Fibroblast of gingiva (primary cell): ENCODE data around the gene RNU1-2.
"Not testable (repeated sequence)": the region's sequence is repeated elsewhere in the genome, so short reads cannot be mapped to it uniquely, and the experiment has no call there.

Experiments
- DNase-seq: peaks from one replicate; pipeline ENCODE4 v3.0.0-alpha.2; 2011; ENCODE audit warnings: low read depth

RNU1-2 gene

DNA sequence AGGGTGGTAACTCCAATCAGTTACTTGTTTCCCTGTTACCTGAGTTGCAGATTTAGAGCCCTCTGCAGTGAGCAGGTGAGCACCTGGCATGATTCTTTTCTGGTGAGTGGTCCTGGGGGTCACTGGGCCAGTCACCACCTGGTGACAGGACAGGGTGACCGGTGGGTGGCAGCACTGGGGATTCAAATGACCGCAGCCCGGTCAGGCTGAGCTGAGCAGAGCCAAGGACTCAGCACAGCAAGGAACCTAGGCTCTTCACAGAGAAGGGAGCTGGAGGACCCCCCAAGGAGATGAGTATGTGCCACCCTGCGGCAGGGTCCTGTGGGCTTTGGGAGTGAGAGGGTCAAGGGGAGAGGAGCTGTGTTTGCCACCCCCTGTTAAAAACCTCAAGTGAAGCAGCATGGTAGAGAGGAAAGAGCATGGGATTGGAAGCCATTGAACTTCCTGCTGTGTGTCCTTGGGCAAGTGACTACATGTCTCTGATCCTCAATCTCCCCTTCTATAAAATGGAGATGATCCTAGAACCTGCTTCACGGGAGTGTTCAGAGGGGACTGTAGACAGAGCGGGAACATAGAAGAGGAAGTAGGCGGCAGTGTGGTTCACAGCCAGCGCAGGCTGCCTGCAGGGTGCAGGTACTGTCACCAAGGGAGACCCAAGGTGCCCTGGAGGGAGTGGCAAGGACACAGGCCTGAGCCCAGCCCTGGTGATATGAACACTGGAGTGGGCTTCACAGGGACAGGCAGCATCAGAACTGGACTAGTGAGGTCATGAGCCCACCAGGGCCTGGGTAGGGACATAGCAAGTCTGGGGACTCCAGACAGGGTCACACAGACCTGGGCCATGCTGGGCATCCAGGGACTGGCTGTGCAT, 16.3 kb downstream of the RNU1-2 start:
- not testable (repeated sequence) for DNase-seq

DNA sequence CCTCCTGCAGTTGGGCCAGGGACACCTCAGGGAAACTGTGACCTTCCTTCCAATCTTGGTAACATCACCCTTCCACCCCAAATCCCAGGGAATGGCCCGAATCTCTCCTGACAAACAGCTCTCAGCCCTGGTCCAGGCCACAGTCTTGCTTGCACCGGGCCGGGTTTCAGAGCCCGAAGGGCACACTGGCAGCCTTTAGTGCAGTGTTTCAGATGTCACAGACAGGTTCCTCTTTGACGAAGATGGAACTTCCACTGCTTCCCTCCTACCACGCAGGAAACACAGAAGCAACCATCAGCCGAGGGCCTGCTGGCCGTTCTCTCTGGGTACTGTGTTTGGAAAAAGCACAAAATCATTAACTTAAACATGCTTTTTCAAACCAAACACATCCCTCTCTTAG, 17.0 kb downstream of the RNU1-2 start:
- DNase-seq = not testable (repeated sequence)

DNA sequence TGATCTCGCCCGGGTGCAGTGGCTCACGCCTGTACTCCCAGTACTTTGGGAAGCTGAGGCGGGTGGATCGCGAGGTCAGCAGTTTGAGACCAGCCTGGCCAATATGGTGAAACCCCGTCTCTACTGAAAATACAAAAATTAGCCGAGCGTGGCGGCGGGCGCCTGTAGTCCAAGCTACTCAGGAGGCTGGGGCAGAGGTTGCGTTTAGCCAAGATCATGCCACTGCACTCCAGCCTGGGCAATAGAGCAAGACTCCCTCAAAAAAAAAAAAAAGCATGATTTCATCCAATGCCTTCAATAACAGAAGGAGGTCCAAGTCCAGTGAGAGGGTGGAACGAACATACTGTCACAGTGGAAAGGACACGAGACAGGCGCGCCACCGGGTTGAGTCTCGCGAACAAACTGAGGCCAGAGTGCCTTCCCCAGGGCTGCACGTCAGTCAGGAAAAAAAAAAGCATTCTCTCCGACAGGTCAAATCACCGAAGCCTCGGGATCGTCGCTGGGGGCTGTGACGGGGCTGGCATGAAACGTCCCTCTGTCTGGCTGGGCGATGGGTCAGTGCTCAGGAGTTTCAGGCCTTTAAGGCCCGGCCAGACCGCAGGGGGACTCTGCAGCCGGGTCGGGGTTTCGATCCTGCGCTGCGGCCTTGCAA, 17.5 kb downstream of the RNU1-2 start:
- no peak for DNase-seq

DNA sequence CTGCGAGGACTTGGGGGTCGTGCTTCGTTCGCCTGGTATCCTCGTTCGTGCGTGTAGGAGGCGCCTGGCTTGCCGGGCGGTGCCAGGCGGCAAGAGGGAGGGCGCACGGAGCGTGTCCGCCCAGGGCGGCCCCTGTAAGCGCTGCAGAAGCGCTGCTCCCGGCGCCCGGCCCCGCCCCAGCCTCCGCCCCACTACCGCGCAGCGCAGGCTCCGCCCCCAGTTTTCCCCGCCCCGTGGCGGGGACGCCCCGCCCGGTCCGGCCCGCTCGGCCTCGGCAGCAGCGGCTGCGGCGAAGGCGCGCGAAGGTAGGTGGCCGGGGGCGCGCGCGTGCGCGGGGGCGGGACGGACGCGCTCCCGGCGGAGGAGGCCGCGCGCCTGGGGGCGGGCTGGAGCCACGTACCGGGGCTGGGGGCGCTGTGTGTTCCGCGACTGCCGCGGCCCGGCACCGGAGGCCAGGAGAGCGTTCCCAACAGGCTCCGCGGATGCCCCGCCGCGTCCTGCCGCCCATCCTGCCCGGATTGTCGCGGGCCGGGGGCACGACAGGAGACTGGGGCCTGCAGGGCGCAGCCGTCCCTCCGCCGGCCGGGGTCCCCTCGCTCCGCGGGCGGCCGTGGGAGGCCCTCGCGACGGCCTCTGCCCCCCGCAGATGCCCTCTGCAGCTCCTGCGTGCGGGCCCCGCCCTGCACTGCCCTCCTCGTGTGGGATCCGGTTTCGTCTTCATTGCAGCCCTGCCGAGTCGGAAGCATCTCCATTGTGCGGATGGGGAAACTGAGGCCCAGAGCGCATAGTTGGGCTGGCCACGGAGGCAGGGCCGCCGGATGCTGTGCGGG, 18.3 kb downstream of the RNU1-2 start:
- peak; percentile 95 for DNase-seq

DNA sequence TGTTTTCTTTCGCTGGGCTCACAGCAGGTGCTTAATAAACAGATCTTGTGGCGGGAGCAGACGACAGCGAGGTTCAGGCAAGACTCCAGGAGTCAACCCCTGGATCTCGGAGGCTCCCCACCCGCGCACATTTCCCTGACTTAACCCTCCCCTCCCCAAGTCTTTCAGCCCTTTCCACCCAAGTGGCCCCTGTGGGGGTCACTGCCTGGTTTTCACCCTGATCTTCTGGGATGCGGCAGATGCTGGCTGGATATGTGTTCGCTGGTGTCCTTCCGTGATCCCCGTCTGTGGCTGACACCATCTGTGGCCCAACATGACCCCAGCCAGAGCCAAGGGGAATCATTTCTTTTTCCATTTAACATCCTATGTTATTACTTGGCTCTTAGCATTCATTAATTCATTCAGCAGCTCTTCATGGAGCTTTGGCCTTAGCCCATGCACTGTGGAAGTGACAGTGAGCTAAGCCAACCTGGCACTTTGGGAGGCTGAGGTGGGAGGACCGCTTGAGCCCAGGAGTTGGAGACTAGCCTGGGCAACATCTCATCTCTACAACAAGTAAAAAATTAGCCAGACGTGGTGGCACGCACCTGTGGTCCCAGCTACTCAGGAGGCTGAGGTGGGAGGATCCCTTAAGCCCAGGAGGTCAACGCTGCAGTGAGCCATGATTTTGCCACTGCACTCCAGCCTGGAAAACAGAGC, 19.3 kb downstream of the RNU1-2 start:
- not testable (repeated sequence) for DNase-seq

DNA sequence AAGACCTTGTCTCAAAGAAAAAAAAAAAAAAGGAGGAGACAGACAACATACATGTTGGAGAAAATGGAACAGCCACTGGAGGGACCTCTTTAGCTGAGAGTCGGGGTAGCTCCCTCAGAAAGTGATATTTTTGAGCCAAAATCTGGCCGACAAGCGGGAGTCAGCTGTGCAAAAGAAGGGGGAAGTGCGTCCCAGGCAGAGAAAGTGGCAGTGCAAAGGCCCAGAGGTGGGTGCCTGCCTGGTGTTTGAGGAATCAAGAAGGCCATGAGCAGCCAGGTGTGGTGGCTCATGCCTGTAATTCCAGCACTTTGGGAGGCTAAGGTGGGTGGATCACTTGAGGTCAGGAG, 19.8 kb downstream of the RNU1-2 start:
- no peak for DNase-seq

DNA sequence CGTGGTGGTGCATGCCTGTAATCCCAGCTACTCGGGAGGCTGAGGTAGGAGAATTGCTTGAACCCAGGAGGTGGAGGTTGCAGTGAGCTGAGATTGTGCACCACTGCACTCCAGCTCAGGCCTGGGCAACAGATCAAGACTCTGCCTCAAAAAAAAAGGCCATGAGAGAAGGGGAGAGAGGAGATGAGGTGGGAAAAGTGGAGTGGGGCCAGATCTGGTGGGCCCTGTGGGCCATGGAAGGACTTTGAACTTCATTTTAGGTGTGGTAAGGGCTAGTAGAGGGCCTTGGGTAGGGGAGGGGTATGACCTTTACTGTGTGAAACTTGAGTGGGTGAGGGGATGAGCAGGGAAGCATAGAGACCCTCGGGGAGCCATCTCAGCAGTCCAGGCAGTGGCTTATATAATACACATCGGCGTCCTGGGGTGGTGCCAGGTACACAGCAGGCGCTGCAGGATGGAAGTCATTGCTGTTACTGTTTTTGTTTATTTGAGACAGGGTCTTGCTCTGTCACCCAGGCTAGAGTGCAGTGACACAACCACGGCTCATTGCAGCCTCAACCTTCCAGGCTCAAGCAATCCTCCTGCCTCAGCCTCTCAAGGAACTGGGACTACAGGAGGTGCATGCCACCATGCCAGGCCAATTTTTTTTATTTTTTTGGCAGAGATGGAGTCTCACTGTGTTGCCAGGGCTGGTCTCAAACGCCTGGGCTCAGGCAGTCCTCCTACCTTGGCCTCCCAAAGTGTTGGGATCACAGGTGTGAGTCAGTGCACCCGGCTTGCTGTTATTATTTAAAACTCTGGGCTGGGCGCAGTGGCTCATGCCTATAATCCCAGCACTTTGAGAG, 20.5 kb downstream of the RNU1-2 start:
- DNase-seq = not testable (repeated sequence)

DNA sequence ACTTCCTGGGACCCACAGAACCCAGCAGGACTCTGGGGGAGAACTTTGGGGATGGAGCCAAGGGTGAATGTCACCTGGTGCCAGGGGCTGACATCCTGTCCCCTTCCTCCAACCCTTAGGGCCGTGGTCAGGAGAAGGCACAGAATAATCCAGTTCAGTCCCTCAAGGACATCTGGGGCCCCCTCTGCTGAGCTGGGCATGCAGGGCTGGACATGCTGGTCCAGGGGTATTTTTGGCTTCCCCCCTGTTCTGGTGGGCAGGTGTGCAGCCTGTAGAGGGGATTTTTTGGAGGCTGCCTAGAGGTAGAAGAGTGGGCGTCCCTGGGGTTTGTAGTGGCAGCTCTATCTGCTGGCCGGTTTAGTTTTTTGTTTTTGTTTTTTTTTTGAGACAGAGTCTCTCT, 22.6 kb downstream of the RNU1-2 start:
- no peak for DNase-seq

DNA sequence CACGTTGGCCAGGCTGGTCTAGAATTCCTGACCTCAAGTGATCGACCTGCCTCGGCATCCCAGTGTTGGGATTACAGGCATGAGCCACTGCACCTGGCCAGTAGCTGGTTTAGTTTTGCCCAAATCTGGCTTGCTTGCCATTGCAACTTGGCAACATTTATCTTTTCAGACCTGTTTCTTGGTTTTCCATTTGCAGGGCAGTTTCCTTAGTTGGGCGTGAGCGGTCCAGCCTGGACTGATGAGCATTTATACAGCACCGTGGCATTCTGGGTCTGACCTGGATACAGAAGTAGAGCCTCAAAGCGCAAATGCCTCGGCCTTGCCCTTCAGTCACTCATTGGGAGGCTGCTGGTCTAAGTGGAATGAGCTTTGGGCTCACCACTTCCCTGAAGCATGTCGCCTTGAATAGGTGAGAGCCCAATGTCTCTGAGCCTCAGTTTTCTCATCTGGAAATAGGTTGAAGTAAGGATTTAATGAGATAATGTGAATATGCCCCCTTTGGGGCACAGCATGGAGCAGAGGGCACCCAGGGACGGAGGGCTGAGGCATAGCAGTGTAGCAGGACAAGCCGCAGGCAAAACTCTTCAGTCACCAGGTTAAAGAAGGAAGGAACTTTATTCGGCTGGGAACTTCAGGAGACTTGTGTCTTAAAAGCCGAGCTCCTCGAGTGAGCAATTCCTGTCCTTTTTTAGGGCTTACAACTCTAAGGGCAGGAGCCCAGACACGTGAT, 23.3 kb downstream of the RNU1-2 start:
- not testable (repeated sequence) for DNase-seq

DNA sequence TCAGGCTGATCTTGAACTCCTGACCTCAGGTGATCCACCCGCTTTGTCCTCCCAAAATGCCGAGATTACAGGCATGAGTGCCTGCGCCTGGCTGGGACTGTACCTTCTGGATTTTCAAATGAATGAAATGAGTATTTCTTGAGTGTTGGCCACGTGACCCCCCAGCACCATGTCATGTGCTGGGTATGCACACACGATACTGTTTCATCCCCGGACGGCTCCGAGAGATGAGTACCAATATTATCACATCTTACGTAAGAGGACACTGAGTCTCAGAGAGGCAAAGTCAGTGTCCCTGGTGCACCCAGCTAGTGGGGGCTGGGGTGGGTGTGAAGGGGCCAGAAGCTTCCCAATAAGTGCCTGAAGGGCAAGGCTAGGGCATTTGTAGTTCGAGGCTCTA, 25.2 kb downstream of the RNU1-2 start:
- DNase-seq = no peak

DNA sequence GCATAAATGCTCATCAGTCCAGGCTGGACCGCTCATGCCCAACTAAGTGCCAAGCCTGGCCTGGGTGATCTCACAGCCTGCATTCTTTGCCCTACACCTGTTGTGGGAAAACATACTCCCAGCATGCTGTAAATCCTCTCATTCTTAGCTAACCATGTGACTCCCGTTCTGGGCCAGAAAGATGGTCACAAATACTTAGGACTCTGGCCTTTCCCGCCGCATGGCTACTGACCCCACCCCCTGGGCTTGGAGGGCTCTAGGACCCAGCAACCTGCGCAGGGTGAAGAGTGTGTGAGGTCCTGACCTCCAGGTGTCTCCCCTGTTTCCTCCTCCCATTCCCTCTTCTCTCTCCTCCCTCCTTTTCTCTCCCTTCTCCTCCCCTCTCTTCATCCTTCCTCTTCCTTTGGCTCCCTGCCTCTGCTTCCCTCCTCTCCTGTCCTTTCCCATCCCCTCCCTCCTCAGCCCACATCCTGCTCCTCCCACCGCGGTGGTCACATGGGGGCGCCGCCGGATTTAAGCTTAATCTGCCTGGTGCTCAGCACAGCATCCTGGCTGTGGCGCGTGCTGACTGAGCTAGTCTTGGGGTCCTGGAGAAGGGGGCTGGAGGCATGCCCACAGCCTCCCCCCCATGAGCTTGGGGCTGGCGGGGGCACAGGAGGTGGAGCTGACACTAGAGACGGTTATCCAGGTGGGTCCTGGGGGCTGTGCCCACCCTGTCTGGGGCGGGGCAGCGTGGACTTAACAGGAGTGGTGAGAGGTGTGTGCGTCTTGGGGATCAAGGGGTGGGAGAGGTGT, 25.8 kb downstream of the RNU1-2 start, which contains the start of gene CROCC:
CROCC (plus strand) TSS at position 541 of the 795 bp plus-strand sequence; CDS start at position 629, 88 bp downstream.
- DNase-seq = no peak

DNA sequence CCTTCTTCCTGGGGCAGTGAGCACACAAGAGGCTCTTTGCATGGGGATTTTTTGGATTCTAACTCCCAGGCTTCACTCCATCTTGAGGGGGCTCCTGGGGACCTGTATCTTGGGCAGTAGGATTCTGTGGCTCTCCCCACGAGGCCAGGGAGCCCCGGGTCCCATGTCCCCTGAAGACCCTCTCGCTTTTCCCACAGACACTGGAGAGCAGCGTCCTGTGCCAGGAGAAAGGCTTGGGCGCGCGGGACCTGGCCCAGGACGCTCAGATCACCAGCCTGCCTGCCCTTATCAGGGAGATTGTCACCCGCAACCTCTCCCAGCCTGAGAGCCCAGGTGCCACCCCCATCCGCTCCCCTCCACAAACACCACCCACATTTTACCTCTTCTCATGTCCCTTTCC, 26.7 kb downstream of the RNU1-2 start:
- DNase-seq = no peak

DNA sequence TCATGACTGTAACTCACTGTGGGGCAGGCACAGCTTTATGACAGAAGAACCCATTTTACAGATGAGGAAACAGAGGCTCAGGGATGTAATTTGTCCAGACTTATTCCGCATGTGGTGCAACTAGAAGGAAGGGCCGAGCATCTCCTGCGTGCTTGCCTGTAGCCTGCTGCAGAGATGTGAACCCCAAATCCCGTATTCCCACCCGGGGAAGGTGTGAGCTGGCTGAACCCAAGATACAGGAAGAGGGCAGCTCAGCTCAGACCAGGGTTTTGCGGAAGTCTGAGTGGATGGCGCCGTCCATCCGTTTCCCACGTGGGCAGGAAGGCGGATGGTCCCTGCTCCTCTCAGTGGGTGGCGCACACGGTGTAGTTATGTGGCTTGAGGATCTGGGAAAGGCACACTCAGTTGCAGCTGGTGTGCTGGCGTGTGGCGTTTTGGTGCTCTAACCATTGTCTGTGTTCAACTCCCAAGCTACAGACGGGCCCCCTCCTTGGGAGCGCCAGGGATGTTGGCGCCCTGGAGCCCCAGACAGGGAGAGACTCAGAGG, 27.2 kb downstream of the RNU1-2 start:
- no peak for DNase-seq

DNA sequence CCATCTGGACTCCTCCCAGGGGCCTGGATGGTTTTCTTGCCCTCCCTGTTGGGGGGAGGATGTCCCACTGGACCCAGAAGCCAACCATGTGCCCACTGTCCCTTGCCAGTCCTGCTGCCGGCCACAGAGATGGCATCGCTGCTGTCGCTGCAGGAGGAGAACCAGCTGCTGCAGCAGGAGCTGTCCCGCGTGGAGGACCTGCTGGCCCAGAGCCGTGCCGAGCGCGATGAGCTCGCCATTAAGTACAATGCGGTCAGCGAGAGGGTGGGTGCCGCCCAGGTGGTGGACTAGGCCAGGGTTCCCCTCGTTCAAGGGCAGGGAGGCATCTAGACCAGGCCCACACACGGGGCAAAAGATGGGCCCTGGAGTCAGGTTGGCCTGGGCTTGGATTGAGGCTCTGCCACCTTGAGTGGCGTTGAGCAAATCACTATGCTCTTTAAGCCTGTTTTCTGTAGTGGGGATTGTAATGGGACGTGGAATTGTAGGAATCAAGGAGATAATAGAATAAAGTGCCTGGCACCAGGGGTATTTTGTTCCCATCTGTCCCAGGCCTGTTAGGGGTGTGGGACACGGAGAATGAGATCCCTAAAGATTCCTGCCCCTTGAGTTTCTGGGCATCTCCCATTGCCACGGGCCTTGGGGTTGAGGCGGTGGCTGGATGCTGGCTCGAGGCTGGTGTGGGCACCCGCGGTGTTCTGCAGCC, 28.6 kb downstream of the RNU1-2 start:
- DNase-seq = no peak

DNA sequence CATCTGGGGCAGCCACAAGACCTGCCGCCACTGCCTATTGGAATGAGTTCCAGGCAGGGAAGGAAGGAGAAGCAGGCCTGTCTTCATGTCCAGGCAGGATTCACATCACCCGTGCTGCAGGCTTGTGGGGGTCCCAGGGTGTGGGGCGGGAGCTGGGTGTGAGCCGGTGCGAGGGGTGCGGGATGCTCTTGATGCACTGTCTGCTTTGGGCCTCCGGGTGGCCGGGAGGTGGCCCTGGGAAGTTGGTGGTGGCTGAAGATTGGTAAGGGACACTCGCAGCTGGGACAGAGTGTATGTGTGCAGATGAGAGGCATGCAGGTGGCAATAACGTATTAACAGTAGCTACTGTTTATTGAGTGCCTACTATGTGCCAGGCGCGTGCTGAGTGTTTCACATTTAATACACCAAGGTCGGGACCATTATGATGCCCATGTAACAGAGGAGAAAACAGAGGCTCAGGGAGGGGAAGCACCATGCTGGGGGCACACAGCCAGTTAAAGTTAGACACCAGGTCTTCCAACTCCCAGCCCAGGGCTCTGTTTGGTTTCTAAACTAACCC, 29.2 kb downstream of the RNU1-2 start:
- no peak for DNase-seq

DNA sequence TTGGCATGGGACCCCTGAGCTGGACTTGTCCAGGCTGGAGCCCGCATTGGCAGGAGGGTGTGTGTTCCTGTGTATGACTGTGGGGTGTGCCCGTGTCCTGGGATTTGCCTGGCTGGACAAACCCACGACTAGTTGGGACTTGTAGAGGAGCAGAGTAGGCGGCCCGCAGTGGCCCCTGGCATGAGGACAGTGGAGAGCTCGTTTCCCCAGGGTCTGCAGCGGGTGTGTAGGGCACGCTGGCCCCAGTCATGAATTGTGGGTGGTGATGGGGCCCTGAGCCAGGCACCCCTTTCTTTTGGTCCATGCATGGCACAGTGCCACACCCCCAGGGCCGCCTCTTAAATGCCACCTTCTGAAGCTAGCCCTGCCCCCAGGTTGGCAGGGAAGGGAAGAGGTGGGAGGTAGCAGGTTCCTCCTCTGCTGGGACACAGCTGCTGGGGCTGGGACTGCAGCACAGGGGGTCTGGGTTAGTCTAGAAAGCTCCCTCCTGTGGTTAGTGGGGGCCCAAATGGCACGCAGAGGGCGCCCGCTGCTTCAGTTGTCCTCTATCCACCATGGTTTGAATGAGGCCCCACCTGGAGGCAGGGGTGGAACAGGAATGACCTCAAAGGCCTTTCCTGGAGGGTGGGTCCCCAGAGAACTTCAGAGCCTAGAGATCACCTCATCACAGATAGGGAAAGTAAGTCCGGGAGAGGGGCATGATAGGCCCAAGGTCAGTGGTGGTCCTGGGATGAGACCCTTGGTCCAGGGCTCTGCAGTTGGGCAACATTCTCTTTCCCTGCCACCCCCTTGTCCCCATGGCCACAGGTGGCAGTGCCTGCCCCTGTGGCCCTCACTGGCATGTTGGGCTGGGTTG, 30.1 kb downstream of the RNU1-2 start:
- DNase-seq = no peak

DNA sequence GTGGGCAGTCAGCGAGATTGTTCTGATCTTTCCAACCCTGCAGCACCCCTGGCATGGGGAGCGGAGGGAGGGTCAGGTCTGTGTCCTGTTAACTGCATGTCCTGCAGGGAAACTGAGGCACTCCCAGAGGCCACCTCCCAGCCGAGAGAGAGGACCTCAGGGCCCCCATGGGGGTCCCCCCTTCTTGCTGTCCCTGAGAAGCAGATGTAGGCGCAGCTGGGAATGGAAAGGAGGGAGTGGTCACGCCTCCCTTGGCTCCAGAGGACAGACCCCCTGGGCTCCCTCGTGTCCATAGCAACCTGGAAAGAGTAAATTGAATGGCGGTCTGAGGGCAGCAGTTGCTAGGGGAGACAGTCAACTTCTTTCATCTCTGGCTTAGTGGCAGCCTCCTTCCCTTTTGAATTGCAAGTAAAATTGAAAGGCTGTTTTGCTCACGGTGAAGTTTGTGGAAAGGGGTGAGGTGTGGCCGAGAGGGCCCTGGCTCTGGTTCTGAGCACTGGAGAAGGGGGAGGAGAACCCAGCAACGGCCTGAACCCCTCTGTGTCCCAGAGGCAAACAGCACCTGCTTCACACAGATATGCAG, 30.8 kb downstream of the RNU1-2 start:
- DNase-seq = no peak
